ENCODE data around the gene TARS1.

- TF ChIP-seq CTCF (conservative IDR thresholded peaks at IDR 0.05): no peak
- no peak for TF ChIP-seq ZFX (IDR thresholded peaks at IDR 0.05)
These were observed 66.7 kb downstream of the TARS1 start for GRCh38 chr5:33507426-33507825.

All from C4-2B (cell line).